DND-41 (cell line): ENCODE data around the gene MTARC2.

Experiments used
- ATAC-seq: fragments of 200-7000 bp; cut with Tn5 transposase; 3 replicates; pipeline ENCODE4 v1.9.1; 2021; ENCODE audit warnings: low read depth; ENCODE audit not compliant: insufficient read depth
- DNase-seq: peaks from one replicate; pipeline ENCODE4 v3.0.0-alpha.2; 2020
- H2AFZ ChIP-seq: 2 replicates; pipeline ENCODE4 v1.6.0; 2012; ENCODE audit warnings: low read depth, low read length
- H3K27ac ChIP-seq: 2 replicates; pipeline ENCODE4 v1.5.1; 2012; ENCODE audit warnings: low read length, inconsistent platforms
- H3K27me3 ChIP-seq: fragments of 200-600 bp; sonication (generic); 2 replicates; pipeline ENCODE4 v1.6.0; 2012; ENCODE audit warnings: low read length, mild to moderate bottlenecking, inconsistent platforms; ENCODE audit not compliant: insufficient read depth, poor library complexity
- H3K36me3 ChIP-seq: 2 replicates; pipeline ENCODE4 v1.5.1; 2012; ENCODE audit warnings: low read length, inconsistent platforms; ENCODE audit not compliant: insufficient read depth
- H3K4me1 ChIP-seq: 2 replicates; pipeline ENCODE4 v1.5.1; 2012; ENCODE audit warnings: mild to moderate bottlenecking, low read length; ENCODE audit not compliant: insufficient read depth
- H3K4me2 ChIP-seq: 2 replicates; pipeline ENCODE4 v1.6.0; 2012; ENCODE audit warnings: mild to moderate bottlenecking, moderate library complexity, low read length, inconsistent platforms; ENCODE audit not compliant: insufficient read depth
- H3K4me3 ChIP-seq, 2 experiments: fragments of 200-600 bp in 1 of 2; shearing (Covaris generic) in 1 of 2; 2 replicates each; pipeline ENCODE4 v1.5.1; 2012 to 2016; ENCODE audit warnings: inconsistent platforms in 2 of 2, low read length in 2 of 2, mild to moderate bottlenecking in 2 of 2, low read depth in 1 of 2, moderate library complexity in 1 of 2
- H3K79me2 ChIP-seq: 2 replicates; pipeline ENCODE4 v1.6.0; 2012; ENCODE audit warnings: low read length, inconsistent platforms; ENCODE audit not compliant: insufficient read depth
- H3K9ac ChIP-seq: 2 replicates; pipeline ENCODE4 v1.6.0; 2012; ENCODE audit warnings: low read depth, mild to moderate bottlenecking, inconsistent platforms, low read length, moderate library complexity
- H3K9me3 ChIP-seq: 2 replicates; pipeline ENCODE4 v1.5.1; 2012; ENCODE audit warnings: low read length, moderate library complexity, mild to moderate bottlenecking, inconsistent platforms; ENCODE audit not compliant: insufficient read depth, severe bottlenecking
- H4K20me1 ChIP-seq: 2 replicates; pipeline ENCODE4 v1.6.0; 2012; ENCODE audit warnings: low read length; ENCODE audit not compliant: insufficient read depth
- EZH2 ChIP-seq: IDR thresholded peaks from 3 replicates; pipeline ENCODE4 v1.6.1; 2012; ENCODE audit warnings: borderline replicate concordance, low read depth, mild to moderate bottlenecking, moderate library complexity, low read length, inconsistent platforms; ENCODE audit not compliant: severe bottlenecking
- TF ChIP-seq, protein P1 (sequence below): IDR thresholded peaks from 2 replicates; pipeline ENCODE4 v1.5.1; 2012; ENCODE audit warnings: borderline replicate concordance, low read length, moderate library complexity, mild to moderate bottlenecking; ENCODE audit not compliant: poor library complexity, severe bottlenecking; ENCODE audit errors: extremely low read depth

Gene MTARC2

DNA sequence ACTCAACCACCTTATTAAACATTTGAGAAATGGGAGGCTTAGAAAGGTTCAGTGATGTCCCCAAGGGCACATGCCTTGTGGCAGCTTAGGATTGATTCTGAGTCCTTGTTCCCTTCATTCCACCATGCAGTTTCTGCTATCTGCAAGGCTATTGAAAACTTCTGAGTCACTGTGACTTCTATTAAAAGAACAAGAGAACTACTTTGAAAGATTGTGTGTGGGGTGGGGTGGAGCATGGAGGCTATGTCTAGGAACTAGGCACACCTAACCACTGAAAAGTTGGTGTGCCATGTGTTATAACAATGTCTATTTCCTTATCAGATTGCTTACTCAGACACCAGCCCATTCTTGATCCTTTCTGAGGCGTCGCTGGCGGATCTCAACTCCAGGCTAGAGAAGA lies 49.4 kb downstream of the MTARC2 start:
- no peak overlapping the region for H2AFZ ChIP-seq
- H3K4me1 ChIP-seq = no peaks in the 10 kb centered on the region
- no peaks in the 10 kb centered on the region for H3K27me3 ChIP-seq
- no peaks in the 10 kb centered on the region for H3K36me3 ChIP-seq
- H3K9ac ChIP-seq = no peak overlapping the region
- no peak overlapping the region for H3K4me2 ChIP-seq
- no peak for DNase-seq
- no peak overlapping the region for H3K27ac ChIP-seq
- no peak overlapping the region for H3K4me3 ChIP-seq
- H3K79me2 ChIP-seq = no peaks in the 10 kb centered on the region
- H4K20me1 ChIP-seq = no peaks in the 10 kb centered on the region
- no peak for ATAC-seq
- no peaks in the 10 kb centered on the region for H3K9me3 ChIP-seq
- TF ChIP-seq, protein P1, sequence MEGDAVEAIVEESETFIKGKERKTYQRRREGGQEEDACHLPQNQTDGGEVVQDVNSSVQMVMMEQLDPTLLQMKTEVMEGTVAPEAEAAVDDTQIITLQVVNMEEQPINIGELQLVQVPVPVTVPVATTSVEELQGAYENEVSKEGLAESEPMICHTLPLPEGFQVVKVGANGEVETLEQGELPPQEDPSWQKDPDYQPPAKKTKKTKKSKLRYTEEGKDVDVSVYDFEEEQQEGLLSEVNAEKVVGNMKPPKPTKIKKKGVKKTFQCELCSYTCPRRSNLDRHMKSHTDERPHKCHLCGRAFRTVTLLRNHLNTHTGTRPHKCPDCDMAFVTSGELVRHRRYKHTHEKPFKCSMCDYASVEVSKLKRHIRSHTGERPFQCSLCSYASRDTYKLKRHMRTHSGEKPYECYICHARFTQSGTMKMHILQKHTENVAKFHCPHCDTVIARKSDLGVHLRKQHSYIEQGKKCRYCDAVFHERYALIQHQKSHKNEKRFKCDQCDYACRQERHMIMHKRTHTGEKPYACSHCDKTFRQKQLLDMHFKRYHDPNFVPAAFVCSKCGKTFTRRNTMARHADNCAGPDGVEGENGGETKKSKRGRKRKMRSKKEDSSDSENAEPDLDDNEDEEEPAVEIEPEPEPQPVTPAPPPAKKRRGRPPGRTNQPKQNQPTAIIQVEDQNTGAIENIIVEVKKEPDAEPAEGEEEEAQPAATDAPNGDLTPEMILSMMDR = no peak
- no peak for TF ChIP-seq EZH2

- Histone ChIP-seq H3K9ac (no peak overlapping the region), H3K4me1 (no peaks in the 10 kb centered on the region), H4K20me1 (no peaks in the 10 kb centered on the region), H3K27ac (no peak overlapping the region), H2AFZ (no peak overlapping the region), H3K36me3 (no peaks in the 10 kb centered on the region), H3K79me2 (no peaks in the 10 kb centered on the region), H3K27me3 (no peaks in the 10 kb centered on the region), H3K4me2 (no peak overlapping the region), H3K4me3 (no peak overlapping the region), H3K9me3 (no peaks in the 10 kb centered on the region)
- ATAC-seq (no peak), DNase-seq (no peak)
- TF ChIP-seq, protein P1 = no peak
- no peak for TF ChIP-seq EZH2
Observed at GRCh38 chr1:220798338-220798737, 50.2 kb downstream of the MTARC2 start.

DNA sequence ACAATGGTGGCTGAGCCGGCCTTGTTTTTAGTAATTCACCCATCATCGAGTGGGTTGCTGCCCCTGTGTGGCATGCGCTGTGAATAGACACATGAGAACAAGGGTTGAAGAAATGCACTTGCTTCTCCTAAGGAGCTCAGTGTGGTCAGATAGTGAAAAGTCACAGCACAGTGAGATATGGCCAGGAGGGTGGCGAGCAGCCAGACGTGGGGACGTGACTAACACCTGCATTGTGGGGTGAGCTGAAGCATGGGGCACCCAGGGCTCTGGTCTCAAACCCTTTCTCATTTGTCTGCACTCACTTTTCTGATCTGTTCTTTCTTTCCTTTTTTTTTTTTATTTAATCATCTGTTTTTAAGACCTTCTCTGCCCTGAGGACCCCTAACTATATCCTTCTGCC lies 52.1 kb downstream of the MTARC2 start:
- DNase-seq = no peak
- Histone ChIP-seq H3K27ac (no peak overlapping the region), H3K9ac (no peak overlapping the region), H3K4me1 (no peaks in the 10 kb centered on the region), H3K4me3 (no peak overlapping the region), H3K4me2 (no peak overlapping the region), H3K79me2 (no peaks in the 10 kb centered on the region), H4K20me1 (no peaks in the 10 kb centered on the region), H3K36me3 (no peaks in the 10 kb centered on the region), H3K9me3 (no peaks in the 10 kb centered on the region), H3K27me3 (no peaks in the 10 kb centered on the region), H2AFZ (no peak overlapping the region)
- no peak for ATAC-seq
- no peak for TF ChIP-seq EZH2
- TF ChIP-seq, protein P1 = no peak
